AG04450 (cell line): ENCODE measurements around the gene KRT1. TPM values are rescaled to one million over a fixed set of nuclear protein-coding genes. Genes with fewer than 3 reads are reported as not detected.

Source experiments
- CTCF ChIA-PET: fragments of 300-600, 350-600 bp; formaldehyde crosslinking; extraction: SDS; loops from one replicate; lab custom pipeline; 2022; ENCODE audit warnings: antibody characterized with exemption, inconsistent platforms; lab: Charles Lee
- POLR2A ChIA-PET: fragments of 350-600 bp; formaldehyde crosslinking; extraction: SDS; loops from one replicate; lab custom pipeline; 2021; ENCODE audit warnings: antibody characterized with exemption, inconsistent platforms; lab: Yijun Ruan, JAX
- DNase-seq: peaks from one replicate; pipeline ENCODE4 v3.0.0-alpha.2; 2011; ENCODE audit warnings: low read depth, low spot score
- H3K27ac ChIP-seq: one replicate; pipeline ENCODE4 v1.5.1; 2012; ENCODE audit warnings: low read depth, low read length, control low read depth
- H3K27me3 ChIP-seq: one replicate; pipeline ENCODE4 v1.6.0; 2012; ENCODE audit warnings: low read length; ENCODE audit not compliant: control insufficient read depth, insufficient read depth
- H3K4me3 ChIP-seq: 2 replicates; pipeline ENCODE4 v1.5.1; 2011; ENCODE audit warnings: mild to moderate bottlenecking, low read depth, low read length, control low read depth
- H3K9me3 ChIP-seq: 2 replicates; pipeline ENCODE4 v1.5.1; 2012; ENCODE audit warnings: low read length; ENCODE audit not compliant: control insufficient read depth, insufficient read depth
- CTCF ChIP-seq: IDR thresholded peaks from 2 replicates; pipeline ENCODE4 v1.5.1; 2011; ENCODE audit warnings: low read depth, low read length, control low read depth, inconsistent platforms
- polyA plus RNA-seq: library from polyadenylated mRNA; depleted of rRNA; stranded (reverse); fragments of >200 nt; gene quantifications from 2 replicates; pipeline ENCODE4 v1.2.3, GENCODE V29; 2011

Gene KRT1
- polyA plus RNA-seq, 1 experiment: not detected

DNA sequence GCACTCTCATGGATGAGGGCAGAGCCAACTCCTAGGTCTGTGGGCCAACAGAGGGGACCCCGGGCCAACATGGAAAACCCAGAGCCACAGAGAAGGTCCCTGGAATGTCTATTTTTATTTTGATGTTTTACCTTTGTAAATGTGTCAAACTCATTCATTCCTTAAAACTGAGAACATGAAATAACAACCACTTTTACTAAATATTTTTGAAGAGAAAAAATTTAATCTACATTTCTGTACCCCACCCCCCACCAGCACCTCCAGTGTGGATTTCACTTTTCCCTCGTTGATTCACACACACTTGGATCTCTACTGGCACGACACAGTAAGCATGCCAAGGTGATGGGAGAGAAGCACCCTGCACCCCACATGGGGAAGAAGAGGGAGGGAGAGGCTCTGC lies 16.4 kb upstream of the KRT1 start:
- DNase-seq: no peak
- H3K4me3 ChIP-seq: no peak overlapping the region
- ChIA-PET CTCF (no interaction called here), POLR2A (interaction anchor here (0.7 kb wide), 1 partner anchor 234 kb away, joined by 4 read pairs; no protein-coding TSS in a partner anchor)
- no peak for TF ChIP-seq CTCF
- no peak overlapping the region for H3K27ac ChIP-seq
- no peaks in the 10 kb centered on the region; the same call in 1 of the 2 replicates for H3K9me3 ChIP-seq
- H3K27me3 ChIP-seq: peaks cover 20% of the 10 kb centered on the region

- no peak for TF ChIP-seq CTCF
- H3K9me3 ChIP-seq: no peaks in the 10 kb centered on the region; the same call in 1 of the 2 replicates
- POLR2A ChIA-PET: no interaction called here
- H3K27ac ChIP-seq: no peak overlapping the region
- no peak overlapping the region for H3K4me3 ChIP-seq
- CTCF ChIA-PET: interaction anchor here (0.5 kb wide), 1 partner anchor 172 kb away, joined by 4 read pairs; no protein-coding TSS in a partner anchor
- no peak for DNase-seq
- peaks cover 34% of the 10 kb centered on the region for H3K27me3 ChIP-seq
These were observed 14.8 kb upstream of the KRT1 start for GRCh38 chr12:52695039-52695438.

- no peaks in the 10 kb centered on the region; the same call in 1 of the 2 replicates for H3K9me3 ChIP-seq
- peaks cover 39% of the 10 kb centered on the region for H3K27me3 ChIP-seq
- no peak overlapping the region for H3K27ac ChIP-seq
- POLR2A ChIA-PET: no interaction called here
- no peak for DNase-seq
- no peak overlapping the region for H3K4me3 ChIP-seq
- TF ChIP-seq CTCF: no peak
- CTCF ChIA-PET: no interaction called here
These were observed 13.9 kb upstream of the KRT1 start for GRCh38 chr12:52694151-52694550.

DNA sequence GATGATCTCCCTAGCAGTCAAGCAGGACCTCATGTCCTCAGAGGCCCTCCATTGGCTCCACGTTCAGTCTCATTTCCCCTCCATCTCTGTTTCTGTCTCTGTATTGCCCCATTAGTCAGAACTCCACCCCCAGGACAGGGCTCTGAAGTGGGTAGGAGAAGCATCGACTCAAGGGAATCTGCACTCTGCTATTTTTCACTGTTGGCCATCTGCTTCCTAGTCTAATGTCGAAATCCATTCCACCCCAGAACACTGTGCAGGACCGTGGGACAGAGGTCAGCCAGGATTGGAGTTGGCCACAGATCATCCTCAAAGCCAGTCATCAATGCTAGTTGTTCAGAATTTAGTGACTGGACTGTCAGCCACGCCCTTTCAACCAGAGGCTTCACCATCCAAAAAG lies 13.1 kb upstream of the KRT1 start:
- no peak overlapping the region for H3K4me3 ChIP-seq
- TF ChIP-seq CTCF: no peak
- no peak overlapping the region for H3K27ac ChIP-seq
- no peak for DNase-seq
- no peaks in the 10 kb centered on the region; the same call in 1 of the 2 replicates for H3K9me3 ChIP-seq
- ChIA-PET CTCF (interaction anchor here (1.4 kb wide), 1 partner anchor 177 kb away, joined by 5 read pairs; no protein-coding TSS in a partner anchor), POLR2A (no interaction called here)
- peaks cover 39% of the 10 kb centered on the region for H3K27me3 ChIP-seq

DNA sequence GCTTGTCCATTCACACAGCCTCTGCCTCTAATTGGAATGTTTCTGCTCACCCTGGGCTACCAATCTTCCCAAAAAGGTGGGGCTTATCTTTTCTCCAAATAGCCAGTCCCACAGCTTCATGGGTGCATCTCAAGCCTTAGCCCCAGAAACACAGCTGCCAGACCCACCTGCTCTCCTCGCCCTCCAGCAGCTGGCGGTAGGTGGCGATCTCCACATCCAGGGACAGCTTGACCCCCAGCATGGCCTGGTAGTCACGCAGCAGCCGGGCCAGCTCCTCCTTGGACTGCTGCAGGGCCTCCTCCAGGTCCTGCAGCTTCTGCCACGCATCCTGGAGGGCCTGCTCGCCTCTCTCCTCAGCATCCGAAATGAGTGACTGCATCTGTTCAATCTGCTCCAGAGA lies 12.0 kb upstream of the KRT1 start:
- ChIA-PET CTCF (interaction anchor here (1.4 kb wide), 1 partner anchor 178 kb away, joined by 5 read pairs; no protein-coding TSS in a partner anchor), POLR2A (no interaction called here)
- Histone ChIP-seq H3K27me3 (peaks cover 39% of the 10 kb centered on the region), H3K27ac (no peak overlapping the region), H3K9me3 (no peaks in the 10 kb centered on the region; the same call in 1 of the 2 replicates), H3K4me3 (no peak overlapping the region)
- 0 out of 2 replicates have a peak, but pooled peaks have one; percentile 18 for TF ChIP-seq CTCF
- DNase-seq: no peak
